ACHN (cell line): Measurements from ENCODE around the gene GPC6.
"Not testable (repeated sequence)": the region's sequence is repeated elsewhere in the genome, so short reads cannot be mapped to it uniquely, and the experiment has no call there.

Source experiments
- DNase-seq: peaks from one replicate; pipeline ENCODE4 v3.0.0-alpha.2; 2015
- in situ Hi-C: cut with HindIII; loops from 2 replicates; pipeline ENCODE4 v1.10.0; 2017; ENCODE audit warnings: low sequenced_read_pairs, low pct_ligation_motif_present, low pct_unique_long_range_greater_than_20kb

GPC6 gene

DNA sequence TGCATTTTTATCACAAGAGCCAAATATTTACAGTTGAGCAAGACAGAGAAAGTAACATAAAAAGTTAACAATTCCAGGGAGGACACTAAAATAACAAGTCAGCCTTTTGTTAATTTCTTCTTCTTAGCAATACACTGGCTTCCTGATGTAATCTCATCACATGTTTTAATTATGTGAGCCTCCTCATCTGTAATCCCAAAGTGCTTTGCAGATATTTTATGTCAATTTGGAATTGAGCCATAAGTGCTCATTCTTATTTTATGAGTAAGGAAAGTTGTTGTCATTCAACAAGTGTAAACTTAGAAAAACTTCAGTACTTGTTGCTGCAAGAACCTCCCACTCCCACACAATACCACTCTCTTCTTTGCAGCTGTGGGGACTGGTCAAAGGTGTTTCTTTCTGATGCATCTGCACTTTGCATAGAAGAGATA, 223.6 kb downstream of the GPC6 start:
- no peak for DNase-seq
- in situ Hi-C loops, result no loop called here

DNA sequence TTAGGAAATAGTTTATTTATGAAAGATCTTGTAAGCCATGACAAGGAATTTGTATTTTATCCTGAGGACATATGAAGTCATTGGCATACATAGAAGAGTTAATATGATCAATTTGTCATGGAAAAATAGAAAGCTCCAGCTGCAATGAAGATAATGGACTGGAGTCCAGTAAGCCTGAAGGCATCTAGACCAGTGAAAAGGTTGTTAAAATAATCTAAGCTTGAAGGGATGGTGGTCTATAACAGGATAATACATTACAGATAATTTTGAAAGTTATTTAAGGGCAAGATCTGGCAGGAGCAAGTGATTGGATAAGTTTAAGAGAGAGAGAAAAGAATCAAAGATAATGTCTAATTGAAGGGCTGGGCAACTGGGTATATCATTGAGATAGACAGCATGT, 224.2 kb downstream of the GPC6 start:
- in situ Hi-C loops, result no loop called here
- no peak for DNase-seq

DNA sequence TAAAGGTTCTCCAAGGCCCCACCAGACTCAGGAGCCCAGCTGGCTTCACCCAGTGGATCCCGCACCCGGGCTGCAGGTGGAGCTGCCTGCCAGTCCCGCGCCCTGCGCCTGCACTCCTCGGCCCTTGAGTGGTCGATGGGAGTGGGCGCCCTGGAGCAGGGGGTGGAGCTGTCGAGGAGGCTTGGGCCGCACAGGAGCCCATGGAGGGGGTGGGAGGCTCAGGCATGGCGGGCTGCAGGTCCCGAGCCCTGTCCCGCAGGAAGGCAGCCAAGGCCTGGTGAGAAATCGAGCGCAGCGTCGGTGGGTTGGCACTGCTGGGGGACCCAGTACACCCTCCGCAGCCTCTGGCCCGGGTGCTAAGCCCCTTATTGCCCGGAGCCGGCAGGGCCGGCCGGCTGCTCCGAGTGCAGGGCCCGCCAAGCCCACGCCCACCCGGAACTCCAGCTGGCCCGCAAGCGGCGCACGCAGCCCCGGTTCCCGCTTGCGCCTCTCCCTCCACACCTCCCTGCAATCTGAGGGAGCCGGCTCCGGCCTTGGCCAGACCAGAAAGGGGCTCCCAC, 228.1 kb downstream of the GPC6 start:
- DNase-seq, result not testable (repeated sequence)

DNA sequence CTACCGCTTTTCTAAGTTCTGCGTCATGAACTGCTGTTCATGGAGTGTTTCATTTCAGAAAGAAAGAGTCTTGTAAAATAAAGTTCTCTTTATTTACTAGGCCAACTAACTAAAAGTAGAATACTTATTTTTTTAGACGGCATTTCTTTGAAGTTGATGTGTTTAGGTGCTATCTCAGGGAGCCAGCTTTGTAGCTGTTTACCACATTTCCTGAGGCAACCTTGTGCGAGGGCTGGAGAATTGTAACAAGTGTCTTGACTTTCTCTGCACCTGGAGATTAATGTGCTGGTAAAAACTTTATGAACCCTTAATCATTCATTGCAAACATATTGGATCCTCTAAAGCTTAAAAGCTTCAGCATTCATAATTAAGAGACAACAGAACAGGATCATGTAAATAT, 229.3 kb downstream of the GPC6 start:
- DNase-seq, result no peak
- in situ Hi-C loops, result no loop called here

More for the DNA sequence above, 228.1 kb downstream of the GPC6 start:
- in situ Hi-C loops, result not testable (repeated sequence)

DNA sequence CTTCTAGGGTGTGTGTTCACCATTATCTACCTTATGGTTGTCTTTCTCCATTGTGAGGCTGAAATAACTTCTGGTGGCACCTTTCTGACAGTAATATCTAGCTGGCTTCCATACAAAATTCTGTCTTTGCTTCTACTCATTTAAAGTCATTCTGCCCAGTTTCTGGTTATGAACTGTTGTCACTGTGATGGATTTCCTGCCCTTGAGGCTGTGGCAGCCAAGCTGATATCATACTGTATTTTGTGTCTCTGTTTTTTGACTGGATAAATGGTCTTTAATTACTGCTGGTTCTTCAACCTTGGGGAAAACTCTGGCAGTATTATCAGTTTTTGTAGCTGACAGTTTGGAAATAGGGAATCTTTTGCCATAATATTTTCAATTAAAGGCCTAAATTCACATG, 233.4 kb downstream of the GPC6 start:
- in situ Hi-C loops, result no loop called here
- no peak for DNase-seq

DNA sequence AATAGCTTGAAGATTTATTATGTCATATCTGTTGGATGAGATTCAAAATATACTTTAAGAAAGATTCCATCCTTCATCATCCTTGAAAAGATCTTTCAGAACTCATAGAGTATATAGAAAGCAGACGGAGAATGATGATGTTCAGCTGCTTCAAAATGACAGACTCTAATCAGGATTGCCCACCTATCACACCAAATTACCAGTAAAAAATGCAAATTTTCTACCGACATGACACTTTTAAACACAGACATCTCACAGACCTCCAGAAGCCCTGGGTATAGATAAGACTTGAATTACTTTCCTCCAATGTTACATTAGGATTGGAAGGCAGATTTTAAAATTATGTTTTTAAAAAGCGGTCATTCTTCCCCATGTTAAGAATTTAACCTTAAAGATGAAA, 235.5 kb downstream of the GPC6 start:
- no peak for DNase-seq
- in situ Hi-C loops, result no loop called here

DNA sequence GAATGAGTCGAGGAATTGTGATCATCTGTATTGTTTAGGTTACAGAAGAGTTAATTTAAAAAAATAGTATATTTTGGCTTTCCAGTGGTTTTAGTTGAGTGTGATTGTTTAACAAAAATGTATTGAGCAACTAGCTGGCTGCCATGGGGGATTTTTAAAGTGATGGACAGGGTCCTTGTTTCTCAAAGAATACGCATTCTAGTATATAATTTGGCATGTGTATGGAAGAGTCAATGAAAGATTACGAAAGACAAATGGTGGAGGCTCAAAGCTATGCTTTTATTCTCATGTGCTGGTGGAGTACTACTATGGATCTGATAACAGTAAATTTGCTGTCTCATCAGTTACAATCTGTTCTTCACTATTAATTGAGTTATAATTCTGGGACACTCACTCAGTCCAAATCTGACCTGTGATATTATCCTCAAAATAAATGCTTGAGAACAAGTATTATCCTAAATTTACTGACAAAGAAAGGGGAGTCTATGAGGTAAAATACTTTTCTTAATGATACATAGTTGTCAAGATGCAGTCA, 240.0 kb downstream of the GPC6 start:
- no peak for DNase-seq
- in situ Hi-C loops, result no loop called here

DNA sequence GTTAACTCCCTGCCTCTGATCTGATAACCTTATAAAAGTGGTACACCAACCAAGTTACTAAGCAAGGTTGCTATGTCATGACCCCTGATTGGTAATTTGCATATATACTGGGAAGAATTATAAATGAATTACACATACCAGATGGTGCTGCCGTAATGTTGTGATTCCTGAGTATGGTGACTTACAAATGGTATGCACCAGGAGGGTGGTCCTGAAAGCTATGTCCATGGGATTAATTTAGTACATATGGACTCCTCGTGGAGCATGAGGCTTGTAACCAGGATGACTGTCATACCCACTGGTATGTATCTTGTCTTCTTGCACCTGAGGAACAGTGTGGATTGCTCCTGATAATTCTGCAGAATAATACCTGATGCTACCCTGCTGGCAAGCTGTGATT, 240.6 kb downstream of the GPC6 start:
- DNase-seq, result no peak
- in situ Hi-C loops, result no loop called here

DNA sequence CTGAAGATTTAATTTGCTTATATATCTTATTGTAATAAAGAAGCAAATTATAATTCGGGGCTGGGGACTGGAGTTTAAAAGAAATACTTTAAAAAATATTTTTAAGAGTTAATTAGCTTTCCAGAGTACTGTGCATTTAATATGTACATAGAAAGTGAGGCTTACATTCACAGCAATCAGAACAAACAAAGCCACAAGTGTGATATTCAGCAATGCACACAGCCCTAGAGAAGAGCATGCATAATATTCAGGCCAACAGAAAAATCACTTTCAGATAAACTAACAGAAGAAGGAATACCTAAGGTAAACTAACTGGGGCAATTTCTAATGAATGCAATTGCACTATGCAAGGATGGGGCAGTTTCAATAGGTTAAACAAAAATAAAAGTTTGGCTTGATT, 241.8 kb downstream of the GPC6 start:
- no peak for DNase-seq
- in situ Hi-C loops, result no loop called here

DNA sequence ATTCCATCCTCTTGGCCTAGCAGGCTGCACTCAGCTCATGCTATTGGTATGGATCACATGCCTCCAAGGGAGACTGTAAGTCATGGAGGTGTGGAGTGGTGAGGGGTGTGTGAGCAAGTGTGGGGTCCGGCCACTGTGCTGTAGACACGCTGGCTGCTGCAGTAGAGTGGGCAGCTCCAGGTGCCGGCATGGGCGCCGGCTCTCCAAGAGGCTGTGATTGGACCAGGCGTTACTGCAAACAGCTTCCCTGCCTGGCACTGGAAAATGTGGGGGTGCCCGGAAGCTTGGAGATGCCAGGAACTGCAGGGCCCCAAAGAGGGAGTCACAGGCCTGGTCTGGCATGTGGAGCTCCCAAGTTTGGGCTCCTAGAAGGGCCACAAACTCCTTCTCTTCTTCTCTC, 245.7 kb downstream of the GPC6 start:
- no peak for DNase-seq
- in situ Hi-C loops, result no loop called here

DNA sequence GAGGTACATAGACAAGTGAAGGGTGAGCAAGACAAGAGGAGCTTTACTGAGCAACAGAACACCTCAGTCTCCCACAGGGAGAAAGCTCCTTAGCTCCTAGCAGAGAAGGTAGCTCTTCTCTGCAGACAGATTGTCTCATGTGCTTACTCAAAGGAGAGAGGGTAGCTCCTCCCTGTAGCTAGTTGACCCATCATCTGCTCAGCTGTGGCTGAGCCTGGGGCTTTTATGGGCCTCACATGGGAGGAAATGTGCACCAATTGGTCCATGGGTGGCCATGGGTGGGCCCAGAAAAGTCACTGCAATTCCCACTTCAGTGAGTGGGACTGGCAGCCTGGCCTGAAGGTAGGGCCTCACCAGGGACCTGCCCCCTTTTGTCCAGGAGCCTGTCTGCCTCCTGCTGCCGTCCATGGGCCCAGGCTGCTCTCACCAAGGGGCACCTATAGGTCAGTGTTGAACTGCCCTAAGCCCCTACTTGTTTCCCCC, 246.2 kb downstream of the GPC6 start:
- in situ Hi-C loops, result no loop called here
- no peak for DNase-seq

DNA sequence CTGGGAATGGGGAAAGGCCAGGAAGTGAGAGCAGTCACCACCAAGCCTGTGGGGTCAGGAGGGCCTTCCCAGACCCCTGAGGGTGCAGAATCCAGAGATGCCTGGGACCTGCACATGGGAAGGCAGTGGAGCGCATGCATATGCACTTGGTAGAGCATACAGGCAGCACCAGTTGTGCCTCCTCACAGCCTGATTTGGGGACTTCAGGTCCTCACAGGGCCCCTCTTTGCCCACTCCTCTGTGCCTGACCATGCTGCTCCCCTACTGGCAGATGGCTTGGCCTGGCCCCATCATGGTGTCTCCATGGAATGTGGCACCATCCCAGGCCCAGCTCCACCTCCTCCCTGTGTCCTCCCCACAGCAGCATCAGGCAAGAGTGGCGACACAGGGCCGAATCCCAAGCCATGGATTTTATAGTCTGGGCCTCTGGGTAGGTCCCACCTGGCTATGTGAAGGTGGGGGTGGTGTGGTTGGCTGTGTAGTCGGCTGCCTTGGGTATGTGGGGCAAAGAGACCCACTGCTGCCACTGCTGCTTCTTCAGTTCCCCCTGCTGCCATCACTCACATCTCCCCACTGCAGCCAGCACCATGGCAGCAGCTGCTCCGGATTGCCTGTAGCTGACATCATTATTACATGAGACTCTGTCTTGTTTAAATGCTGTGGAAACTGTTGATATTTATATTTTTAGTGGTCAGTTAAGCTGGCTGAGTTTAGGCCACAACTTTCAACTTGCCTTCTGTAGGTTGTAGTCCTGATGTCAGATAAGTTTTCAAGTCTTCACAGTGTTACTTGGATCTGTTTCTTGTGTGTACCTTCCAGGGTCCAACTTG, 247.0 kb downstream of the GPC6 start:
- no peak for DNase-seq
- in situ Hi-C loops, result no loop called here

DNA sequence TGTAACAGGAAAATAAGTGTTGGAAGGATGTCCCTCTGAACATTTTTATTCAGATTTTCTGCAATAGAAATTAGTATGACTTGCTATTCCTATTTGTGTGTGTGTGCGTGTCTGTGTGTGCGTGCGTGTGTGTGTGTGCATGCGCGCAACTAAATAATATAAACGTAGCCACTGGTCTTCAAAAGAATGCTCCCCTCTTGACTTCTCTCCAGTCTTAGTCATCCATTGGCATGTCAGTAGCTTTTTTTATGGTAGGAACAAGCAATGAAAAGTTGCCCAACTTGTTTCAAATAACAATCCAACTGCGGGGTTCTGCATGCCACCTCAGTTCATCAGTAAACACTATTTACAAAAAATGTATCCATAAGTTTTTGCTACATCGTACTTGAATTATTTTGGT, 249.6 kb downstream of the GPC6 start:
- in situ Hi-C loops, result no loop called here
- DNase-seq, result peak; percentile 25

DNA sequence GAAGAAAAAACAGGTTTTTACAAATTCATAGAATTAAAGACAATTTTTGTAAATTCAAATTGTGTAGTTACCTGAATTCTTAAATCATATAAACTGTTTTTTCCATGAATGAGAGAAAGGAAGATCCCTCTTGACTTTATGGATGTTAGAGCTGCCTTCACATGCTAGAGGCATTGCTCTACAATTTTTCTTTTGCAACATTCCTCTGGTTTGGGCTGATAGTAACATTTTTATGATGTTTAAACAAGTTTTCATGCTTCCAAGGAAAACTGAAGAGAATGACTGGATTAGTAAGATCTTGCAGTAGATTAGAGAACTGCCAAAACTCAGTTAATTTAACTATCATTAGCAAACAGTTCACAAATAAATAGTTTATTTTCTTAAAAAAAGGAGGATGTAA, 250.6 kb downstream of the GPC6 start:
- in situ Hi-C loops, result no loop called here
- DNase-seq, result no peak

DNA sequence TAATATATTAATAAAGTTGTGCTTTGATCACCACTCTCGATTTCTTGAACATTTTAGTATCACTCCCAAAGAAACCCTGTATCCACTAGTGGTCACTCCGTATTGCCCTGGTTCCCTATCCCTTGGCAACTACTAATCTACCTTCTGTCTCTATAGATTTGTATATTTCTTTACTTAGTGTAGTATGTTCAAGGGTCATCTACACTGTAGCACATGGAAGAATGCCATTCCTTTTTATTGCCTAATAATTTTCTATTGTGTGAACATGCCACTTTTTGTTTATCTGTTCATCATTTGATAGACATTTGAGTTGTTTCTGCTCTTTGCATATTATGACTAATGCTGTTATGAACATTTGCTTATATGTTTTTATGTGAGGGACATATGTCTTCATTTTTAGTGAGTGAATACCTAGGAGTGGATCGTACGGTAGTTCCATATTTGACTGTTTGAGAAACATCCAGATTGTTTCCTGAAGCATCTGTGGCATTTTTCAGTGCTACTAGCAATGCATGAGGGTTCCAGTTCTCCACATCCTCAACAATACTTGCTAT, 254.0 kb downstream of the GPC6 start:
- DNase-seq, result no peak
- in situ Hi-C loops, result no loop called here

DNA sequence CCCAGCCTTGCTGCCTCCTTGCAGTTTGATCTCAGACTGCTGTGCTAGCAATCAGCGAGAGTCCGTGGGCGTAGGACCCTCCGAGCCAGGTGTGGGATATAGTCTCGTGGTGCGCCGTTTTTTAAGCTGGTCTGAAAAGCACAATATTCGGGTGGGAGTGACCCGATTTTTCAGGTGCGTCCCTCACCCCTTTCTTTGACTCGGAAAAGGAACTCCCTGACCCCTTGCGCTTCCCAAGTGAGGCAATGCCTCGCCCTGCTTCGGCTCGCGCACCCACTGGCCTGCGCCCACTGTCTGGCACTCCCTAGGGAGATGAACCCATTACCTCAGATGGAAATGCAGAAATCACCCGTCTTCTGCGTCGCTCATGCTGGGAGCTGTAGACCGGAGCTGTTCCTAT, 269.5 kb downstream of the GPC6 start:
- DNase-seq, in situ Hi-C loops: not testable (repeated sequence)

DNA sequence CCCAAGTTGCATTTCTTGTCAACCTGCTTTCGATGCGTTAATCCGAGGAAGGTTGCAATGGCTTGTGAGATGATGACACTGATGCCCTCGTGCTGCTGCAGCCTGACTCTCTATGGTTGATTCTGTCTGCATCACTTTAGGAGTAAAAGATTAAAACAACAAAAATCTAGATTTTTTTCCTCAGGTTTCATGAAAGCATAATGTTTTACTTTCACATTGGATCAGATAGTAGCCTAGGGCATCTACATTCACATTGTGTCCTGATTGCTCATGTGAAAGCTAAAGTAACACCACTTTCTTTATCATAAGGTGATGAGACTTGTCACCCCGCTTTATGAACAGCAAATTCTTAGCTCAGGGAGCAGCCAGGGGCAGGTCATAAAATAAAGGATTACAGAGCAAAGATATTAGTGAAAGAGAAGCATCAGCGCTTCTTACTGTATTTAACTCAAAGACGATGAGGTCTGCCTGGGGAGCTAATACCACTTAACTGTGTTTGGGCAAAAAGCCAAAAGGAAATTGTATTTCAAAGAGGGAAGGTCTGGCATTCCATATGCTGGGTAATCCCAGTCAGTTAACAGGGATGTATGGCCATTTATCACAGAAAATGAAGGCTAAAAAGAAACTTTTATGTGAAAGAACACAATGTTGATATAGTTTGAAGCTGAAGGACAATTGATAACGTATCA, 270.5 kb downstream of the GPC6 start:
- in situ Hi-C loops, result no loop called here

DNA sequence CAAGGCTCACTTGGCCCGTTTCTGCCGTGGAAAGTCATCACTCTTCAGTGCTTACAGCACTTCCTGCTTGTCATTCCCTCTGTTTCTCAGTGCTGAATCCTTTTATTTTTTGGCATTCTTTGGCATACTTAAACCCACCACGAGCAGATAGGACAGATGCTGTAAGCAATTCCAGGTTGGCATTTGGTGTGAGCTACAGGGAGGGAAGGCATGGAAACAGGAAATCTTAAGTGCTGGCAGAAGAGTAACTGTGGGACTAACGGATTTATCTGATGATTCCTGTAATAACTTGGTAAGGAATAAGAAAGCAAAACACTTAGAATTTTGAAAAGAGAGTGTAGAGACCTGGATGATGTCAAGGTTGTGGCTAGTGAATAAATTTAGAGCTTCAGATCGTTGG, 273.4 kb downstream of the GPC6 start:
- no peak for DNase-seq
- in situ Hi-C loops, result no loop called here

More for the DNA sequence above, 270.5 kb downstream of the GPC6 start:
- DNase-seq, result no peak

DNA sequence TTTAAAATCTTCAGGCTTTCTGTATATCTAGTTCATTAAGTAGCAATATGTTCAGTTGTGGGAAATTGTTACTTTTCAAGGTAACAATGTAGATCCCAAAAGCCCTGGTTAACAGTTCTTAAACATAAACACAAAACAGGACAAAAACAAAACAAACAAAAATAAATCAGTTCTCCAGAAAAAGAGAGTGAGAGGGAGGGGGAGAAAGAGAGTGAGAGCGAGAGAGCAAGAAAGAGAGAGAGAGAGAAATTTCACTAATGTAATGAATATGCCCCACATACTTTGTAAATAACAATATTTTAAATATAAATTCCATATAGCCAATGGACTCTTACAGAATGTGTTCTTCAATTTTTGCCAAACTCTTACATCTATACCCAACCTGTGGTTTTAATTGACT, 275.5 kb downstream of the GPC6 start:
- DNase-seq, result no peak
- in situ Hi-C loops, result no loop called here
